Fibroblast of pulmonary artery (primary cell): ENCODE data around the gene CMSS1.
A peak's percentile ranks its signal among the peaks of the same experiment; 100 is the strongest.
"Not testable (repeated sequence)": the region's sequence is repeated elsewhere in the genome, so short reads cannot be mapped to it uniquely, and the experiment has no call there.

Experiments
- DNase-seq: peaks from one replicate; pipeline ENCODE4 v3.0.0-alpha.2; 2010; ENCODE audit warnings: low read depth
- H3K4me3 ChIP-seq: replicated peaks from 2 replicates; pipeline ENCODE4 v1.5.1; 2011; ENCODE audit warnings: low read depth, mild to moderate bottlenecking, control low read depth, low read length, moderate library complexity
- CTCF ChIP-seq: IDR thresholded peaks from 2 replicates; pipeline ENCODE4 v1.5.1; 2011; ENCODE audit warnings: mild to moderate bottlenecking, control low read depth, low read length, inconsistent platforms; ENCODE audit errors: missing control alignments

The CMSS1 gene

GRCh38 chr3:100225193-100225592 is 407.5 kb downstream of the CMSS1 start:
- DNase-seq = no peak
- TF ChIP-seq CTCF = no peak
- H3K4me3 ChIP-seq = no peak overlapping the region

GRCh38 chr3:100225883-100226282 is 408.2 kb downstream of the CMSS1 start:
- no peak for DNase-seq
- H3K4me3 ChIP-seq = no peak overlapping the region
- TF ChIP-seq CTCF = no peak

- DNase-seq = peak; percentile 60
- TF ChIP-seq CTCF = no peak
These were observed 409.2 kb downstream of the CMSS1 start for GRCh38 chr3:100226712-100227429.

GRCh38 chr3:100227511-100227921 is 409.9 kb downstream of the CMSS1 start:
- TF ChIP-seq CTCF = no peak
- DNase-seq = no peak
- H3K4me3 ChIP-seq = no peak overlapping the region

More at GRCh38 chr3:100226712-100227429, 409.2 kb downstream of the CMSS1 start:
- no peak overlapping the region for H3K4me3 ChIP-seq

- no peak for DNase-seq
- TF ChIP-seq CTCF = no peak
- no peak overlapping the region for H3K4me3 ChIP-seq
These were observed 410.6 kb downstream of the CMSS1 start for GRCh38 chr3:100228247-100228646.

- H3K4me3 ChIP-seq, DNase-seq: not testable (repeated sequence)
These were observed 411.5 kb downstream of the CMSS1 start for GRCh38 chr3:100229188-100229587.

GRCh38 chr3:100230710-100231109 is 413.0 kb downstream of the CMSS1 start:
- TF ChIP-seq CTCF = no peak
- no peak overlapping the region for H3K4me3 ChIP-seq
- no peak for DNase-seq
